Small intestine (tissue), 7 donors: ENCODE data around the gene PRR27. TPM values are rescaled to one million over a fixed set of nuclear protein-coding genes. Genes with fewer than 3 reads are reported as not detected.
A peak's percentile ranks its signal among the peaks of the same experiment; 100 is the strongest.
"Not testable (repeated sequence)": the region's sequence is repeated elsewhere in the genome, so short reads cannot be mapped to it uniquely, and the experiment has no call there.

ENCODE experiments used
- DNase-seq, 2 donors: peaks; one replicate each; pipeline versions ENCODE4 v3.0.0 to v3.0.0-alpha.2; 2013
- FAIRE-seq: peaks from 2 replicates; lab custom pipeline; 2012; peaks lifted over from hg19 to GRCh38; lab: Jason Lieb, UNC
- H3K27ac ChIP-seq, 3 donors: one replicate each; pipeline ENCODE4 v1.5.1; 2013; ENCODE audit warnings: low read length in 2 of 3, mild to moderate bottlenecking in 2 of 3, control low read depth in 1 of 3, inconsistent platforms in 1 of 3, low read depth in 1 of 3, moderate library complexity in 1 of 3
- H3K27me3 ChIP-seq, 3 donors: one replicate each; pipeline ENCODE4 v1.6.1; 2013; ENCODE audit warnings: low read length in 3 of 3, inconsistent platforms in 1 of 3; ENCODE audit not compliant: control insufficient read depth in 3 of 3, insufficient read depth in 3 of 3
- H3K36me3 ChIP-seq, 3 donors: one replicate each; pipeline ENCODE4 v1.6.1; 2013; ENCODE audit warnings: low read length in 3 of 3, inconsistent platforms in 1 of 3, low read depth in 1 of 3, mild to moderate bottlenecking in 1 of 3, moderate library complexity in 1 of 3; ENCODE audit not compliant: control insufficient read depth in 3 of 3, insufficient read depth in 2 of 3
- H3K4me1 ChIP-seq, 3 donors: one replicate each; pipeline ENCODE4 v1.6.1; 2013; ENCODE audit warnings: low read length in 2 of 3, inconsistent platforms in 1 of 3, low read depth in 1 of 3, mild to moderate bottlenecking in 1 of 3, moderate library complexity in 1 of 3; ENCODE audit not compliant: control insufficient read depth in 3 of 3, insufficient read depth in 2 of 3
- H3K4me3 ChIP-seq, 3 donors: one replicate each; pipeline ENCODE4 v1.5.1; 2013; ENCODE audit warnings: low read length in 3 of 3, control low read depth in 1 of 3, inconsistent platforms in 1 of 3, low read depth in 1 of 3, mild to moderate bottlenecking in 1 of 3, moderate library complexity in 1 of 3
- H3K9me3 ChIP-seq, 2 donors: one replicate each; pipeline ENCODE4 v1.6.1; 2013; ENCODE audit warnings: low read depth in 1 of 2, low read length in 1 of 2; ENCODE audit not compliant: control insufficient read depth in 2 of 2, insufficient read depth in 1 of 2
- WGBS, 3 donors: extraction: QIAGEN DNeasy Blood & Tissue Kit; methylation state at CpG; one replicate each; pipeline ENCODE4 v1.1.7; 2013; 5-methylcytosine and 5-hydroxymethylcytosine counted together
- polyA plus RNA-seq, 4 donors: library from polyadenylated mRNA; stranded (reverse) in 3 of 4; unstranded in 1 of 4; fragments of 200-250 nt in 3 of 4; fragments of 120-200 nt in 1 of 4; gene quantifications; one replicate each; pipeline versions ENCODE4 v1.2.1 to v1.2.3, GENCODE V29; 2013
- donor health status: healthy with polysubstance abuse.
- donor health status: control.
- donor health status: control.
- donor health status: Bipolar disorder and iron deficiency.
- donor health status: healthy.

PRR27 gene
- polyA plus RNA-seq, 4 donors, result 0.03 TPM; not detected in 3

DNA sequence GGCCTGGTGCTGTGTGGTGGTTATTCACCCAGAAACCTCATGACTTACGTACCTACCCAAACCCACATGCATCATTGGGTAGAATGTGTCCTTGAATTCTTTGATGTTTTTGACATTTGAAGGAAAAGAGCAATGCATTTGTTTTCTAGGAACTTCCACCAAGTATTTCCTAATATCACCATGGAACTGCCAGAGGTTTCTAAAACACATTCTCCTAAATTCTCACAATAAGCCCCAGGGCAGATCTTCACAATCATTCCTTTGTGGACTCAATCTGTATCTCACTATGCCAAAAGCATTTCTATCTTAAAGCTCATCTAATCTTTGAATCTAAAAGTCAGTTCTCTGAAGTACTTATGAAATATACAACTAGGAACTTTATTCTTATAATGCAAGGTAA, 33.2 kb downstream of the PRR27 start:
- DNase-seq, result no peak
- Histone ChIP-seq H3K4me3 (no peak overlapping the region), H3K4me1 (no peaks in the 10 kb centered on the region), H3K27ac (no peak overlapping the region), H3K9me3 (peaks cover 0 to 2% of the 10 kb centered on the region in 2 donors), H3K27me3 (no peaks in the 10 kb centered on the region), H3K36me3 (no peaks in the 10 kb centered on the region)
- 87 to 100% (median 96%) methylated on average over 1 of the region's 1 CpG for WGBS, 3 donors
- no peak for FAIRE-seq

DNA sequence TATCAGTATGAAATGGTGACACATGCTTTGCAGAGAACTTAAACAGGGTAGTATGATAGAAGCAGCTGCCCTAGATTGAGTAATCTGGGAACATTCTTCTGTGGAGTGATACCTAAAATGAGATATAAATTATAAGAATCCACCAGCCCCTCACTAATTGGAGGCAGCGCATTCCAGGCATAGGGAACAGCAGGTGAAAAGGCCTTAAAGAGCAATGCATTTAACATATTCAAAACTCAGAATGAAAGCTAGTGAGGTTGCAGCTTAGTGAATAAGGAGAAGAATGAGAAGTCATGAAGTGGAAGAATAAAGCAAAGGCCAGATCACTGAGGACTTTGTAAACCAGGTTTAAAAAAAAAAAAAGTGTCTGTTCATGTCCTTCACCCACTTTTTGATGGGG, 36.5 kb downstream of the PRR27 start:
- H3K9me3 ChIP-seq, result peaks cover 0 to 2% of the 10 kb centered on the region in 2 donors
- WGBS, 3 donors, result 96 to 100% (median 97%) methylated on average over 1 of the region's 1 CpG
- no peak overlapping the region for H3K27ac ChIP-seq
- no peak overlapping the region for H3K4me3 ChIP-seq
- no peak for DNase-seq
- H3K4me1 ChIP-seq, result no peaks in the 10 kb centered on the region
- no peak for FAIRE-seq
- no peaks in the 10 kb centered on the region for H3K27me3 ChIP-seq
- H3K36me3 ChIP-seq, result no peaks in the 10 kb centered on the region

DNA sequence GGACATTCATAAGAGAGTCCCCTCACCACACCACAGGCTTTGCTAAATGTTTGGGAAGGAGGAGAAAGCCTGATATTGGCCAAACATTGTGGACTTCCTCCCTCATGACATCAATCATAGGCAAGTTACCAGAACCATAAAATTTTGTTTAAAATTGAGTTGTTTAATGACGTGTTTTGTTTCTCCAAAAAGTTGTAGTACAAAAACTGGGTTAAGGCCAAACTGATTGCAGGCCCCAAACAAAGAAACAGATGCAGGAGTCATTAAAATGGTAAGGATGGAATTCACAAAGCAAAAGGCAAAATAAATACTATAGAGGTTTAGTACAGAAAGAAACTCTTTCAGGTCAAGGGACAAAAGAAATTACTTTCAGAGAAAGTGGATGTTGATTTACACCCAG, 37.6 kb downstream of the PRR27 start:
- DNase-seq (no peak), FAIRE-seq (no peak)
- Histone ChIP-seq H3K36me3 (no peaks in the 10 kb centered on the region), H3K9me3 (peaks cover 0 to 2% of the 10 kb centered on the region in 2 donors), H3K27me3 (no peaks in the 10 kb centered on the region), H3K4me3 (no peak overlapping the region), H3K27ac (no peak overlapping the region), H3K4me1 (no peaks in the 10 kb centered on the region)
- WGBS, 3 donors, result 41 to 71% (median 55%) methylated on average over 1 of the region's 1 CpG

DNA sequence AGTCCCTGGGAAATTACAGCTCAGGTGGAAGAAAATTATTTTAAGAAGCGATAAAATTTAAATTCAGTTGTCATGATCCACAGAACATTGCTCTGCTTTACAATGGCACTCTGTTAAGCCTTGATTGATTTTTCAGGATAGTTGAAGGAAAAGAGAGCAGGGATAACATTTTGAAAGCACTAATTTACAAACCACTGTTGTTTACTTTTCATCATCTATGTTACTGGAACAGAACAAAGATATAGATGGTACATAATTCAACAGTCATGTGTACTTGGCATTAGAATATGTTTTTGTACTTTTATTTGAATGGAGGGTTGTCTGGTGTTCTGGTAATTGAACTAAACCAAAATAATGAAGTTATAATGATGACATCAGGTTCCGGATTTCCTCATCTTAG, 38.9 kb downstream of the PRR27 start:
- 88 to 94% (median 90%) methylated on average over 2 of the region's 2 CpGs for WGBS, 3 donors

DNA sequence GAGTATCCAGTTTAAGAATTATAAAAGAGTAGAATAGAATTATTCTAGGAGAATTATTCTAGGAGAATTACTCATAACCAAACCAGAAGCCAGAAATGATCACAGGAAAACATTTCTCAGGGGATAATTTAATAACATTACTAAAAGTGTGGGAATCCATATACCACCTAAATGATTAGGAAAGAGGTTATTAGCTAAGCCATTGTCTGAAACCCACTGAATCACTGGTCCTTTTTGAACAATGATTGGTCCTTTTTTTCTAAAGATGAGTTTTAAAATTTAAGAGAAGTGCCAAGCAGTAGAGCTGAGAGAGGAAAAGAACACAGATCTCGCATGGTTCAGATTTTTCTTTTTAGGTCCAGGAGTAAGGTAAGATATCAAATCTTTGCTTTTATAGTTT, 41.4 kb downstream of the PRR27 start, which contains the start of gene ODAM:
ODAM (plus strand) TSS at position 301 of the 400 bp plus-strand sequence. CDS start 819 bp downstream, outside the sequence.
- 81 to 88% (median 82%) methylated on average over 1 of the region's 1 CpG for WGBS, 3 donors
- Histone ChIP-seq H3K4me1 (peaks cover 0 to 12% (median 2%) of the 10 kb centered on the region in 3 donors), H3K4me3 (no peak within 1 kb of the TSS), H3K9me3 (peaks cover 0 to 2% of the 10 kb centered on the region in 2 donors), H3K27me3 (no peaks in the 10 kb centered on the region), H3K36me3 (no peaks in the 10 kb centered on the region), H3K27ac (no peak within 1 kb of the TSS)
- no peak for DNase-seq
- no peak for FAIRE-seq

More for the DNA sequence above, 38.9 kb downstream of the PRR27 start:
- peaks cover 0 to 2% of the 10 kb centered on the region in 2 donors for H3K9me3 ChIP-seq
- FAIRE-seq, result no peak
- no peak overlapping the region for H3K4me3 ChIP-seq
- H3K27me3 ChIP-seq, result no peaks in the 10 kb centered on the region
- no peak for DNase-seq
- H3K27ac ChIP-seq, result no peak overlapping the region
- no peaks in the 10 kb centered on the region for H3K36me3 ChIP-seq
- peaks cover 0 to 6% (median 1%) of the 10 kb centered on the region in 3 donors for H3K4me1 ChIP-seq

DNA sequence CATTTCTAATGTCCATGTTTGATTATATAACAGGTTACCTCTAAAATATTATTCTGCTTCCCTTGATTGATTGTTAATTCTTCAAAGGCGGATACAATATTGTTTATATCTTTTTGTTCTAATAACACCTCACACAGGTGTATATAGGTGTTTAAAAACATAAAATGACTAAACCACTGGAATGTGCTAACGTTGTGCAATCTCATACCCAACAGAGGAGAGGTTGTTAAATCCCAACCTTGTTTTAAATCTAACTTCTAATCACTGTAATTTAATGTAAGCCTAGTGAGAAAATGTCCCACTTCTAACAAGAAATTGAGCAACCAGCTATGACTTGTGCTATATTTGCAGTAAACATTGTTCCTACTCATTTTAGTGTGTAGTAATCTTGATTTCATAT, 42.8 kb downstream of the PRR27 start:
- H3K27ac ChIP-seq, result no peak overlapping the region
- H3K4me1 ChIP-seq, result peaks cover 0 to 12% (median 2%) of the 10 kb centered on the region in 3 donors
- no peak overlapping the region for H3K4me3 ChIP-seq
- FAIRE-seq (no peak), DNase-seq (peak in 1 of 2 donors; percentile 7)
- no peaks in the 10 kb centered on the region for H3K9me3 ChIP-seq
- H3K27me3 ChIP-seq, result no peaks in the 10 kb centered on the region
- 25 to 57% (median 42%) methylated on average over 2 of the region's 2 CpGs for WGBS, 3 donors
- no peaks in the 10 kb centered on the region for H3K36me3 ChIP-seq

DNA sequence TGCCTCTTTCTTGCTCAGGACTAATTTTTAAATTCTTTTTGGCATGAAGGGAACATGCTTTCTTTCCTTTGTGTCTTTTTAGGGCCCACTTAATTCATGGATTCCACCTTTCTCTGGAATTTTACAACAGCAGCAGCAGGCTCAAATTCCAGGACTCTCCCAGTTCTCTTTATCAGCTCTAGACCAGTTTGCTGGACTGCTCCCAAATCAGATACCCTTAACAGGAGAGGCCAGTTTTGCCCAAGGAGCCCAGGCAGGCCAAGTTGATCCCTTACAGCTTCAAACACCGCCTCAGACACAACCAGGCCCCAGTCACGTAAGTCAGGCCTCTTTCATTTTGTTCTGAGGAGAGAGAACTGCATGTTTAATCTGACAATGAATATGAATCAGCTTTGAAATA, 43.8 kb downstream of the PRR27 start:
- 21 to 51% (median 23%) methylated on average over 2 of the region's 2 CpGs for WGBS, 3 donors
- Histone ChIP-seq H3K4me3 (no peak overlapping the region), H3K27me3 (no peaks in the 10 kb centered on the region), H3K9me3 (no peaks in the 10 kb centered on the region), H3K36me3 (no peaks in the 10 kb centered on the region), H3K27ac (no peak overlapping the region), H3K4me1 (peaks cover 0 to 12% (median 2%) of the 10 kb centered on the region in 3 donors)
- DNase-seq (peak; percentile 51 to 86), FAIRE-seq (no peak)

DNA sequence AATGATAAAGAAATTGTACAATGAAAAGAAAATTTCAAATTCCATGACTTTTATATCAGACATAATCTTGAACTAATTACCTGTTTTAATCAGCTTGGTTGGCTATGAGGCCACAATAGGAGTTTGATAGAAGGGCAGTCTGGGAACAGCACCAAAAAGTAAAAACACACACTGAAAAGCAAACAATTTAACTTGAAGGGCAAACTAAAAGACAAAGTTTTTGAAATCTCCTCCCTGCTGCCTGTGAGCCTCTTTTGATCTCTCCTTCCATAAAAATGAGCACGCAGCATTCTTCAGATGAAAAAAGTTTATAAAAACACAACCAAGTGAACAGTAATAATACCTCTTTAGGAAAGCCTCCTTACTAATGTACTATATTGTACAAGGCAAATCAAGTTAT, 49.6 kb downstream of the PRR27 start:
- WGBS, 3 donors, result 68 to 89% (median 72%) methylated on average over 1 of the region's 1 CpG
- H3K4me3 ChIP-seq, result no peak overlapping the region
- H3K4me1 ChIP-seq, result peaks cover 0 to 2% (median 0%) of the 10 kb centered on the region in 3 donors
- H3K9me3 ChIP-seq, result no peaks in the 10 kb centered on the region
- no peak overlapping the region for H3K27ac ChIP-seq
- H3K36me3 ChIP-seq, result no peaks in the 10 kb centered on the region
- no peaks in the 10 kb centered on the region for H3K27me3 ChIP-seq
- DNase-seq (no peak), FAIRE-seq (no peak)

DNA sequence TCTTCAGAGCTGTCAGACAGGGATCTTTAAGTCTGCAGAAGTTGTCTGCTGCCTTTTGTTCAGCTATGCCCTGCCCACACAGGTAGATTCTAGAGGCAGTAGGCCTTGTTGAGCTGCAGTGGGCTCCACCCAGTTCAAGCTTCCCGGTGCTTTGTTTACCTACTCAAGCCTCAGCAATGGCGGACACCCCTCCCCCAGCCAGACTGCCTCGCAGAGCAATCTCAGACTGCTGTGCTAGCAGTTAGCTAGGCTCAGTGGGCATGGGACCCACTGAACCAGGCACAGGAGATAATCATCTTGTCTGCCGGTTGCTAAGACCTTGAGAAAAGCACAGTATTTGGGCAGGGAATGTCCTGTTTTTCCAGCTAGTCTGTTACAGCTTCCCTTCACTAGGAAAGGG, 58.7 kb downstream of the PRR27 start:
- not testable (repeated sequence) for H3K4me3 ChIP-seq, DNase-seq, H3K36me3 ChIP-seq, H3K27ac ChIP-seq, H3K9me3 ChIP-seq, H3K27me3 ChIP-seq, FAIRE-seq, H3K4me1 ChIP-seq
- WGBS, 3 donors, result 57 to 83% (median 67%) methylated on average over 4 of the region's 4 CpGs
